ENCODE results near the gene GAGE10.
"Not testable (repeated sequence)": the region's sequence is repeated elsewhere in the genome, so short reads cannot be mapped to it uniquely, and the experiment has no call there.

DNA sequence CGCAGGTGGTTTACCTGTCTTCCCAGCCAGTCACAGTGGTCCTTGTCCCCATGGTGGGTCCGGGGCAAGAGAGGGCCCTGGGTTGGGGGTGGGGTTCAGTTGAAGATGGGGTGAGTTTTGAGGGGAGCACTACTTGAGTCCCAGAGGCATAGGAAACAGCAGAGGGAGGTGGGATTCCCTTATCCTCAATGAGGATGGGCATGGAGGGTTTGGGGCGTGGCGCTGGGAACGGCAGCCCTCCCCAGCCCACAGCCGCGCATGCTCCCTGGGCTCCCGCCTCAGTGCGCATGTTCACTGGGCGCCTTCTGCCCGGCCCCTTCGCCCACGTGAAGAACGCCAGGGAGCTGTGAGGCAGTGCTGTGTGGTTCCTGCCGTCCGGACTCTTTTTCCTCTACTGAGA, 27.8 kb downstream of the GAGE10 start, which contains the start of gene GAGE13:
- TF ChIP-seq, protein P1, sequence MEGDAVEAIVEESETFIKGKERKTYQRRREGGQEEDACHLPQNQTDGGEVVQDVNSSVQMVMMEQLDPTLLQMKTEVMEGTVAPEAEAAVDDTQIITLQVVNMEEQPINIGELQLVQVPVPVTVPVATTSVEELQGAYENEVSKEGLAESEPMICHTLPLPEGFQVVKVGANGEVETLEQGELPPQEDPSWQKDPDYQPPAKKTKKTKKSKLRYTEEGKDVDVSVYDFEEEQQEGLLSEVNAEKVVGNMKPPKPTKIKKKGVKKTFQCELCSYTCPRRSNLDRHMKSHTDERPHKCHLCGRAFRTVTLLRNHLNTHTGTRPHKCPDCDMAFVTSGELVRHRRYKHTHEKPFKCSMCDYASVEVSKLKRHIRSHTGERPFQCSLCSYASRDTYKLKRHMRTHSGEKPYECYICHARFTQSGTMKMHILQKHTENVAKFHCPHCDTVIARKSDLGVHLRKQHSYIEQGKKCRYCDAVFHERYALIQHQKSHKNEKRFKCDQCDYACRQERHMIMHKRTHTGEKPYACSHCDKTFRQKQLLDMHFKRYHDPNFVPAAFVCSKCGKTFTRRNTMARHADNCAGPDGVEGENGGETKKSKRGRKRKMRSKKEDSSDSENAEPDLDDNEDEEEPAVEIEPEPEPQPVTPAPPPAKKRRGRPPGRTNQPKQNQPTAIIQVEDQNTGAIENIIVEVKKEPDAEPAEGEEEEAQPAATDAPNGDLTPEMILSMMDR (IDR thresholded peaks at IDR 0.05): not testable (repeated sequence)
- not testable (repeated sequence) for TF ChIP-seq MYC (IDR thresholded peaks at IDR 0.05; ENCODE audit: borderline replicate concordance, low read length); POLR2A (IDR thresholded peaks at IDR 0.05; ENCODE audit: low read length); FOSL2 (IDR thresholded peaks at IDR 0.05); FOSL2 (CRISPR knock-in tag; IDR thresholded peaks at IDR 0.05); SMC3 (IDR thresholded peaks at IDR 0.05); ZC3H11A (IDR thresholded peaks at IDR 0.05); RNF2 (IDR thresholded peaks at IDR 0.05; ENCODE audit: borderline replicate concordance, low read depth)
- TF ChIP-seq, protein P2, sequence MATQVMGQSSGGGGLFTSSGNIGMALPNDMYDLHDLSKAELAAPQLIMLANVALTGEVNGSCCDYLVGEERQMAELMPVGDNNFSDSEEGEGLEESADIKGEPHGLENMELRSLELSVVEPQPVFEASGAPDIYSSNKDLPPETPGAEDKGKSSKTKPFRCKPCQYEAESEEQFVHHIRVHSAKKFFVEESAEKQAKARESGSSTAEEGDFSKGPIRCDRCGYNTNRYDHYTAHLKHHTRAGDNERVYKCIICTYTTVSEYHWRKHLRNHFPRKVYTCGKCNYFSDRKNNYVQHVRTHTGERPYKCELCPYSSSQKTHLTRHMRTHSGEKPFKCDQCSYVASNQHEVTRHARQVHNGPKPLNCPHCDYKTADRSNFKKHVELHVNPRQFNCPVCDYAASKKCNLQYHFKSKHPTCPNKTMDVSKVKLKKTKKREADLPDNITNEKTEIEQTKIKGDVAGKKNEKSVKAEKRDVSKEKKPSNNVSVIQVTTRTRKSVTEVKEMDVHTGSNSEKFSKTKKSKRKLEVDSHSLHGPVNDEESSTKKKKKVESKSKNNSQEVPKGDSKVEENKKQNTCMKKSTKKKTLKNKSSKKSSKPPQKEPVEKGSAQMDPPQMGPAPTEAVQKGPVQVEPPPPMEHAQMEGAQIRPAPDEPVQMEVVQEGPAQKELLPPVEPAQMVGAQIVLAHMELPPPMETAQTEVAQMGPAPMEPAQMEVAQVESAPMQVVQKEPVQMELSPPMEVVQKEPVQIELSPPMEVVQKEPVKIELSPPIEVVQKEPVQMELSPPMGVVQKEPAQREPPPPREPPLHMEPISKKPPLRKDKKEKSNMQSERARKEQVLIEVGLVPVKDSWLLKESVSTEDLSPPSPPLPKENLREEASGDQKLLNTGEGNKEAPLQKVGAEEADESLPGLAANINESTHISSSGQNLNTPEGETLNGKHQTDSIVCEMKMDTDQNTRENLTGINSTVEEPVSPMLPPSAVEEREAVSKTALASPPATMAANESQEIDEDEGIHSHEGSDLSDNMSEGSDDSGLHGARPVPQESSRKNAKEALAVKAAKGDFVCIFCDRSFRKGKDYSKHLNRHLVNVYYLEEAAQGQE (IDR thresholded peaks at IDR 0.05): not testable (repeated sequence)
